ENCODE measurements around the gene DUSP7.
A peak's percentile ranks its signal among the peaks of the same experiment; 100 is the strongest.

DUSP7 gene

GRCh38 chr3:52085681-52086282 lies 29.4 kb upstream of the DUSP7 start:
- Histone ChIP-seq H3K4me3 (ENCODE audit: extremely low read depth, insufficient read depth, low read length, poor library complexity, severe bottlenecking) (no peak overlapping the region), H3K4me1 (ENCODE audit: control insufficient read depth, insufficient read depth, low read length, poor library complexity, severe bottlenecking) (peaks cover 39% of the 10 kb centered on the region), H3K27ac (ENCODE audit: low read depth, low read length, severe bottlenecking) (no peak overlapping the region), H3K9me3 (ENCODE audit: control insufficient read depth, low read length) (no peaks in the 10 kb centered on the region), H3K36me3 (ENCODE audit: control insufficient read depth, insufficient read depth, low read length) (peaks cover 4% of the 10 kb centered on the region)
- 94 to 96% methylated on average over 9 to 10 of the region's 10 CpGs for WGBS, 2 experiments (ENCODE audit: insufficient coverage in 2 of 2)

GRCh38 chr3:52084954-52085680 lies 28.7 kb upstream of the DUSP7 start:
- H3K4me3 ChIP-seq (ENCODE audit: extremely low read depth, insufficient read depth, low read length, poor library complexity, severe bottlenecking), result no peak overlapping the region
- H3K9me3 ChIP-seq (ENCODE audit: control insufficient read depth, low read length), result no peaks in the 10 kb centered on the region
- peaks cover 32% of the 10 kb centered on the region for H3K4me1 ChIP-seq (ENCODE audit: control insufficient read depth, insufficient read depth, low read length, poor library complexity, severe bottlenecking)
- peaks cover 4% of the 10 kb centered on the region for H3K36me3 ChIP-seq (ENCODE audit: control insufficient read depth, insufficient read depth, low read length)
- 91 to 94% methylated on average over 12 to 13 of the region's 13 CpGs for WGBS, 2 experiments (ENCODE audit: insufficient coverage in 2 of 2)
- no peak overlapping the region for H3K27ac ChIP-seq (ENCODE audit: low read depth, low read length, severe bottlenecking)

- Histone ChIP-seq H3K9me3 (ENCODE audit: control insufficient read depth, low read length) (no peaks in the 10 kb centered on the region), H3K36me3 (ENCODE audit: control insufficient read depth, insufficient read depth, low read length) (peaks cover 4% of the 10 kb centered on the region), H3K4me3 (ENCODE audit: extremely low read depth, insufficient read depth, low read length, poor library complexity, severe bottlenecking) (no peak overlapping the region), H3K4me1 (ENCODE audit: control insufficient read depth, insufficient read depth, low read length, poor library complexity, severe bottlenecking) (peaks cover 25% of the 10 kb centered on the region), H3K27ac (ENCODE audit: low read depth, low read length, severe bottlenecking) (no peak overlapping the region)
- WGBS, 2 experiments (ENCODE audit: insufficient coverage in 2 of 2), result 90 to 94% methylated on average over 3 to 6 of the region's 9 CpGs
Measured at GRCh38 chr3:52084216-52084945, 28.0 kb upstream of the DUSP7 start.

GRCh38 chr3:52083556-52084087 lies 27.3 kb upstream of the DUSP7 start:
- Histone ChIP-seq H3K9me3 (ENCODE audit: control insufficient read depth, low read length) (no peaks in the 10 kb centered on the region), H3K36me3 (ENCODE audit: control insufficient read depth, insufficient read depth, low read length) (peaks cover 4% of the 10 kb centered on the region), H3K4me3 (ENCODE audit: extremely low read depth, insufficient read depth, low read length, poor library complexity, severe bottlenecking) (no peak overlapping the region), H3K4me1 (ENCODE audit: control insufficient read depth, insufficient read depth, low read length, poor library complexity, severe bottlenecking) (peaks cover 17% of the 10 kb centered on the region), H3K27ac (ENCODE audit: low read depth, low read length, severe bottlenecking) (no peak overlapping the region)
- WGBS, 2 experiments (ENCODE audit: insufficient coverage in 2 of 2), result 95 to 100% methylated on average over 3 to 4 of the region's 5 CpGs

- WGBS, 2 experiments (ENCODE audit: insufficient coverage in 2 of 2), result 93 to 97% methylated on average over 6 to 8 of the region's 8 CpGs
- H3K4me1 ChIP-seq (ENCODE audit: control insufficient read depth, insufficient read depth, low read length, poor library complexity, severe bottlenecking), result peaks cover 11% of the 10 kb centered on the region
- no peak overlapping the region for H3K27ac ChIP-seq (ENCODE audit: low read depth, low read length, severe bottlenecking)
- no peak overlapping the region for H3K4me3 ChIP-seq (ENCODE audit: extremely low read depth, insufficient read depth, low read length, poor library complexity, severe bottlenecking)
- H3K36me3 ChIP-seq (ENCODE audit: control insufficient read depth, insufficient read depth, low read length), result no peaks in the 10 kb centered on the region
- H3K9me3 ChIP-seq (ENCODE audit: control insufficient read depth, low read length), result no peaks in the 10 kb centered on the region
Measured at GRCh38 chr3:52082951-52083350, 26.6 kb upstream of the DUSP7 start.

- H3K4me1 ChIP-seq (ENCODE audit: control insufficient read depth, insufficient read depth, low read length, poor library complexity, severe bottlenecking), result no peaks in the 10 kb centered on the region
- H3K36me3 ChIP-seq (ENCODE audit: control insufficient read depth, insufficient read depth, low read length), result no peaks in the 10 kb centered on the region
- WGBS, 2 experiments (ENCODE audit: insufficient coverage in 2 of 2), result 89% methylated on average over 18 to 20 of the region's 21 CpGs
- no peak overlapping the region for H3K4me3 ChIP-seq (ENCODE audit: extremely low read depth, insufficient read depth, low read length, poor library complexity, severe bottlenecking)
- H3K9me3 ChIP-seq (ENCODE audit: control insufficient read depth, low read length), result no peaks in the 10 kb centered on the region
- no peak overlapping the region for H3K27ac ChIP-seq (ENCODE audit: low read depth, low read length, severe bottlenecking)
Measured at GRCh38 chr3:52080830-52081719, 24.7 kb upstream of the DUSP7 start.

- 94 to 100% methylated on average over 1 to 5 of the region's 5 CpGs for WGBS, 2 experiments (ENCODE audit: insufficient coverage in 2 of 2)
- Histone ChIP-seq H3K36me3 (ENCODE audit: control insufficient read depth, insufficient read depth, low read length) (peaks cover 7% of the 10 kb centered on the region), H3K4me1 (ENCODE audit: control insufficient read depth, insufficient read depth, low read length, poor library complexity, severe bottlenecking) (no peaks in the 10 kb centered on the region), H3K9me3 (ENCODE audit: control insufficient read depth, low read length) (no peaks in the 10 kb centered on the region), H3K27ac (ENCODE audit: low read depth, low read length, severe bottlenecking) (no peak overlapping the region), H3K4me3 (ENCODE audit: extremely low read depth, insufficient read depth, low read length, poor library complexity, severe bottlenecking) (no peak overlapping the region)
Measured at GRCh38 chr3:52079958-52080357, 23.6 kb upstream of the DUSP7 start.

GRCh38 chr3:52078781-52079560 lies 22.6 kb upstream of the DUSP7 start:
- H3K4me1 ChIP-seq (ENCODE audit: control insufficient read depth, insufficient read depth, low read length, poor library complexity, severe bottlenecking), result no peaks in the 10 kb centered on the region
- peaks cover 14% of the 10 kb centered on the region for H3K36me3 ChIP-seq (ENCODE audit: control insufficient read depth, insufficient read depth, low read length)
- 93 to 96% methylated on average over 18 to 19 of the region's 19 CpGs for WGBS, 2 experiments (ENCODE audit: insufficient coverage in 2 of 2)
- no peaks in the 10 kb centered on the region for H3K9me3 ChIP-seq (ENCODE audit: control insufficient read depth, low read length)
- no peak overlapping the region for H3K27ac ChIP-seq (ENCODE audit: low read depth, low read length, severe bottlenecking)
- H3K4me3 ChIP-seq (ENCODE audit: extremely low read depth, insufficient read depth, low read length, poor library complexity, severe bottlenecking), result no peak overlapping the region

GRCh38 chr3:52077925-52078324 lies 21.6 kb upstream of the DUSP7 start:
- WGBS, 2 experiments (ENCODE audit: insufficient coverage in 2 of 2), result 85 to 100% methylated on average over 1 to 2 of the region's 3 CpGs
- no peaks in the 10 kb centered on the region for H3K4me1 ChIP-seq (ENCODE audit: control insufficient read depth, insufficient read depth, low read length, poor library complexity, severe bottlenecking)
- peaks cover 17% of the 10 kb centered on the region for H3K36me3 ChIP-seq (ENCODE audit: control insufficient read depth, insufficient read depth, low read length)
- peak overlapping the region; percentile 90 for H3K27ac ChIP-seq (ENCODE audit: low read depth, low read length, severe bottlenecking)
- H3K9me3 ChIP-seq (ENCODE audit: control insufficient read depth, low read length), result no peaks in the 10 kb centered on the region
- H3K4me3 ChIP-seq (ENCODE audit: extremely low read depth, insufficient read depth, low read length, poor library complexity, severe bottlenecking), result no peak overlapping the region
